GM21717 (cell line): ENCODE measurements around the gene LRRC26.

Experiments
- ATAC-seq: cut with Tn5 transposase; IDR thresholded peaks from one replicate; pipeline ENCODE4 v1.9.1; 2021; ENCODE audit warnings: mild to moderate bottlenecking, moderate library complexity; ENCODE audit not compliant: unreplicated experiment

The LRRC26 gene

DNA sequence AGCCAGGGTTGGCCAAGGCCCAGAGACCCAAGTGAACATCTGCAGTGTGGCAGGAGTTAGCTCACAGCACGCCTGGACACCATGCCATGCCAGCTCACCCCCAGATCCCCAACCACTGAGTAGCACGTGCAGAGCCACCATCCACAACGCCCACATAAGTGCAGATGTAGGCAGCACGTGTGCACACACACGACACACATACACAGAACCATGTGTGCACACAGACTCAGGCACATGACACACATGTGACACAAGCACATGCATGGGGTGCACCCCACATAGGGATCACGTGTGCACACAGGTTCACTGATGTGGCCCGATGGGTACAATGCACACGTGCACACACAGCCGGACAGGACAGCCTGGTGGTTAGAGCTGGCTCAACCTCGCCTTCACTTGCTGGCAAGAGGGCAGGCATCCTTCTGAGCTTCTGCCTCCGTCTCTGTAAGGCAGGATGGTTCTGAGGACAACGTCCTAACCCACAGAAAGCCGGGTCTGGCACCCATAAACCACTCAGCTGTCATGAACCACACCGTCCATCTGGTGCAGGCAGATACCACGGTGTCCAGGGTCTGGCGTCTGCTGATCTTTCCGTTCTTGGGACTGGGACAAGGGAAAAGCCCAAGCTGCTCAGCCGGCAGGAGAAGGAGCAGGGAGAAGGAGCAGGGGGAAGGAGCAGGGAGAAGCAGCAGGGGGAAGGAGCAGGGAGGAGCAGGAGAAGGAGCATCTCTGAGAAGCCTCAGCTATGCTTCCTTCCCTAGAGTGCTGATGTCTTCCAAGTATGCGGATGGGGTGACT is 12.0 kb downstream of the LRRC26 start:
- no peak for ATAC-seq

DNA sequence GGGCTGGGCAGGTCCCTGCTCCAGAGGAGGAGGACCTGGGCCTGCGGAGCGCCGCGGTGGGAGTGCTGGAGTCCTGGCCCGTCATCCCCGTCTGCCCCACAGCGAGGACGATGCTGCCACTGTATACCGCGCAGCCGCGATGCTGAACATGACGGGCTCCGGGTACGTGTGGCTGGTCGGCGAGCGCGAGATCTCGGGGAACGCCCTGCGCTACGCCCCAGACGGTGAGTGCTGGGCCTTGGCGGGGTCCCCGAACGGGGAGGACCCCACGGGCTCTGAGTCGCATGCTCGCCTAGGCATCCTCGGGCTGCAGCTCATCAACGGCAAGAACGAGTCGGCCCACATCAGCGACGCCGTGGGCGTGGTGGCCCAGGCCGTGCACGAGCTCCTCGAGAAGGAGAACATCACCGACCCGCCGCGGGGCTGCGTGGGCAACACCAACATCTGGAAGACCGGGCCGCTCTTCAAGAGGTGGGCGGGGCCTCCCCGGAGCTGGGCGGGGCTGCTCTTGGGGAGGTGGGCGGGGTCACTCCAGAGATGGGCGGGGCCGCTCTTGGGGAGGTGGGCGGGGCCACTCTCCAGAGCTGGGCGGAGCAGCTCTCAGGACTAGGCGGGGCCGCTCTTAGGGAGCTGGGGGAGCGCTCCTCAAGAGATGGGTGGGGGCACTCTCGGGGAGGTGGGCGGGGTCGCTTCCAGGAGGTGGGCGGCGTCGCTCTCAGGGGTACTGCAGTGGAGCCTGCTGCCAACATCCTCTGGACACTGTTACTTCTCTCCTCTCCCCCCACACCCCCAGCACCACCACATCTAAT is 13.1 kb downstream of the LRRC26 start:
- no peak for ATAC-seq

DNA sequence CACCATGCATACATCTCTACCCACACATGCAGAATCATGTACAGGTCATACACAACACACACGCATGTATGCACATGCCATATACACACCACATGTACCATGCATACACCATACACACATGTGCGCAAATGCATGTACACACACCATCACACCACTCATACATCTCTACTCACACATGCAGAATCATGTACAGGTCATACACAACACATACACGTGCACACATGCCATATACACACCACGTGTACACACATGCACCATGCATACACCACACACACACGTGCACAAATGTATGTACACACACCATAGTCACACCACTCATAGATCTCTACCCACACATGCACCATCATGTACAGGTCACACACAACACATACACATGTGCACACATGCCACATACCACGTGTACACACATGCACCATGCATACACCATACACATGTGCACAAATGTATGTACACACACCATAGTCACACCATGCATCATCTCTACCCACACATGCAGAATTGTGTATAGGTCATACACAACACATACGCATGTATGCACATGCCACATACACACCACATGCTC is 16.9 kb downstream of the LRRC26 start:
- ATAC-seq: no peak

DNA sequence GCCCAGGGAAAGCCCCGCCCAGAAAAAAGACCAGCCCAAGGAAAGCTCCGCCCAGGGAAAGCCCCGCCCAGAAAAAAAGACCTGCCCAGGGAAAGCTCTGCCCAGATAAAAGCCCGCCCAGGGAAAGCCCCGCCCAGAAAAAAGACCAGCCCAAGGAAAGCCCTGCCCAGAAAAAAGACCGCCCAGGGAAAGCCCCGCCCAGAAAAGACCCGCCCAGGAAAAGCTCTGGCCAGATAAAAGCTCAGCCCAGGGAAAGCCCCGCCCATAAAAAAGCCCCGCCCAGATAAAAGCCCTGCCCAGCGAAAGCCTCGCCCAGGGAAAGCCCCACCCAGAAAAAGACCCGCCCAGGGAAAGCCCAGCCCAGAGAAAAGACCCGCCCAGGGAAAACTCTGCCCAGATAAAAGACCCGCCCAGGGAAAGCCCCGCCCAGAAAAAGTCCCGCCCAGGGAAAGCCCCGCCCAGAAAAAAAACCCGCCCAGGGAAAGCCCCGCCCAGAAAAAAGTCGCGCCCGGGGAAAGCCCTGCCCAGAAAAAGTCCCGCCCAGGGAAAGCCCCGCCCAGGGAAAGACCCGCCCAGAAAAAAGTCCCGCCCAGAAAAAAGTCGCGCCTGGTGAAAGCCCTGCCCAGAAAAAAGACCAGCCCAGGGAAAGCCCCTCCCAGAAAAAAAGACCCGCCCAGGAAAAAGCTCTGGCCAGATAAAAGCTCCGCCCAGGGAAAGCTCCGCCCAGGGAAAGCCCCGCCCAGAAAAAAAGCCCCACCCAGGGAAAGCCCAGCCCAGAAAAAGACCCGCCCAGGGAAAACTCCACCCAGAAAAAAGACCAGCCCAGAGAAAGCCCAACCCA is 19.0 kb downstream of the LRRC26 start:
- peak; percentile 33 for ATAC-seq

DNA sequence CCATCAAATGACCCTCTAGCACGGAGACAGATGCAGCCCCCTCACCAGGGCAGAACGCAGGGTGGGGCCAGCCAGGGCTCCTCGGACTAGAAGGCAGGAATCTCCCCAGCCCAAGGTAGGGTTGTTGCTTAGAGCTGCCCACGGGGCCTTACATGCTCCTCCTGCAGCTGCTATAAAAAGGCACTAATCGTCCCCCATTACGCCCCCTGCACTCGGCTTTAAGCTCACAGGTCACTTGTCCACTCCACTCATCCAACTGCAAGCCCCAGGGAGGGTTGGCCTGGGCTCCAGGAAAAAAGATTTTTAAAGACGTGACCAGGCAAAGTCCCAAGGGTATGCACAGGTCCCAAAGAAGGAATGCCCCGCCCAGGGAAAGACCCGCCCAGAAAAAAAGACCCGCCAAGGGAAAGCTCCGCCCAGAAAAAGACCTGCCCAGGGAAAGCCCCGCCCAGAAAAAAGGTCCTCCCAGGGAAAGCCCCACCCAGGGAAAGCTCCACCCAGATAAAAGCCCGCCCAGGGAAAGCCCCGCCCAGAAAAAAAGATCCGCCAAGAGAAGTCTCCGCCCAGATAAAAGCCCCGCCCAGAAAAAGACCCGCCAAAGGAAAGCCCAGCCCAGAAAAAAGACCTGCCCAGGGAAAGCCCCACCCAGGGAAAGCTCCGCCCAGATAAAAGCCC is 19.8 kb downstream of the LRRC26 start:
- no peak for ATAC-seq

DNA sequence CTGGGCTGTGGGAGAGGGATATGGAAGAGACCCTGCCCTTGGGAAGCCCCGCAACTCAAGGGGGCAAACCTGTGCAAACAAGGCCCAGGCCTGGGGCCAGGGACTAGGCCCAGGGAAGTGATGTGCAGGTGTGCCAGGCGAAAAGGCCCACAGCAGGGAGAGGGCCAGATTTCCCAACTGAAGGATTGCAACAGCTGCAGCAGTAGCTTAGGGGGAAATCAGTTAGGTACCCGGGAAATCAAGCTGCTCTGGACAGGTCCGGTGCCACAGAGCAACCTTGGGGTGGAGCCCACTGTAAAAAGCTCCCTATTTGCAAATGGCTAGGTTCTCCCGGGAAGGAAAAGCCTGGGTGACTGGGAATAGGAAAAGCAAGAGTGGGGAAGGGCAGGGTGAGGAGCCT is 20.5 kb downstream of the LRRC26 start:
- no peak for ATAC-seq

DNA sequence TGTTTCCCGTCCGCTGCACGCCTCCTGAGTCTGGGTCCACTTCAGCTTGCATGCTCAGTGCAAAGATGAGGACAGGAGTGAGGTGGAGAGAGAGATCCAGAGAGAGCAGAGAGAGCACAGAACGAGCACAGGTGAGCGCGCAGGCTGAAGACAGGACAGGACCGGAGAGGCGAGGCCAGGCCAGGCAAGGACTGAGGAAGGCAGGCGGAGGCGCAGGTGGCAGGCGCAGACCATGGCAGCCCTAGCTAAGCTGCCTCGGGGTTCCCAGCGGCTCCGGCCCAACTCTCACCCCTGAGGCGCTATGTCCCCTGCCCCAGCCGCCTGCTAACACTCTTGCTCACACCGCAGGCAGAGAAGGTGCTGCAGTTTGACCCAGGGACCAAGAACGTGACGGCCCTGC is 21.2 kb downstream of the LRRC26 start:
- ATAC-seq: no peak

DNA sequence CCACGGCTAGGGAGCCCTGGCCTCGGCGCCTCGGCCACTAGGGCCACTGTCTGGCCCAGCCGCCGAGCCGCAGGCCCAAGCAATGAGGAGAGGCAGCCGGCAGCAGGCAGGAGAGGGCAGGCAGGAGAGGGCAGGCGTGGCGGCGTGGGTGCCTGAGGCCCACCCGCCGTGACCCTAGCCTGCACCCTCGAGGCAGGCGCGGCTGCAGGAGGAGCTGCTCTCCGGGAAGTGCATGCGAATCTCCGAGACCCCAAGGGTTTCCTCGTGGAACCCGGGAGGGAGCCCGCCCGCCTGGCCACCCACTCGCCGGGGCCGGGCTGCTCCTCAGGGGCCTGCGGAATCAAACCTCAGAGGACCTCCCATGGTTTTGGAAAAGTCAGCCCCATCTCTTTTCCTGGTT is 21.6 kb downstream of the LRRC26 start:
- no peak for ATAC-seq

DNA sequence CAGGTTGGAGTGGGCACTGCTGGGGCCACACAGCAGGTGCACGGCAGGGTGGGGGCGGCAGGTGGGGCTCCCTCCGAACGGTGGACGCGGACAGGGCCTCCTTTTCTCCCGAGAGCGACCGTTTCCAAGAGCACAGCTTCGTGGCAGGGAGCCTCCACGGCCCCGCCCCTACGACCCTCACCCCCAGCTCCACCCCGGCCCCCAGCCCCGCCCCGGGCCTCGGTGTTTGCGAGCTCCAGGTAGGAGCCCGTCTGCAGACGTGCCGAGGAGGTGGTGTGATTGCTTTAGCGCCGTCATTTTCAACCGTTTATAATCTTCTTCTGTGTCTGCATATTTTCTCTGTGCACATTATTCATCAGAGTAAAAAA is 22.1 kb downstream of the LRRC26 start:
- ATAC-seq: no peak

DNA sequence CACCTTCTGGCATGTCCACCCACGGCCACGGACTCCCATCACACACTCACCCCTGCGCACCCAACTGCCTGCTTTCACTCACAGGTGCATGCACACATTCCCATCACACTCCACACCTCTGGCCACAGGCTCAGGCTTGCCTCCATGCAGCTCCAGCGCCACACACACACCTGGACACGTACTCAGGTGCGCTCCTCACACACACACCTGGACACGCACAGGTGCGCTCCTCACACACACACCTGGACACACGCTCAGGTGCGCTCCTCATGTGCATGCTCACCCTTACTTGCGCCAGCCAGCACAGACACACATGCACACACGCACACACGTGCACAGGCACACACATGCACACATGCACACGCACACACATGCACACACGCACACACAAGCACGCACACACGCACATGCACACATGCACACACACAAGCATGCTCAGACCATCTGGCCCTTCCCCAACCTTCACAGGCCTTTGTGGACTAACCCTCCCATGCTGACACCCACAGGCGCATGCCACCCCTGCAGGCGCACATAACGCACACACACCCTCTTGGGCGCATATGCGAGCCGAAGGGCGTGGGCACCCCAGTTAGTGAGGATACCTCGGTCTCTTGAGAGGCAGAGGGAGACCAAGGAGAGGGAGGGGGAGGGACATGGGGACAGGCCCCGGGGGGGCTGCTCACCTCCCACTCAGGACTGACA is 22.6 kb downstream of the LRRC26 start:
- ATAC-seq: no peak

DNA sequence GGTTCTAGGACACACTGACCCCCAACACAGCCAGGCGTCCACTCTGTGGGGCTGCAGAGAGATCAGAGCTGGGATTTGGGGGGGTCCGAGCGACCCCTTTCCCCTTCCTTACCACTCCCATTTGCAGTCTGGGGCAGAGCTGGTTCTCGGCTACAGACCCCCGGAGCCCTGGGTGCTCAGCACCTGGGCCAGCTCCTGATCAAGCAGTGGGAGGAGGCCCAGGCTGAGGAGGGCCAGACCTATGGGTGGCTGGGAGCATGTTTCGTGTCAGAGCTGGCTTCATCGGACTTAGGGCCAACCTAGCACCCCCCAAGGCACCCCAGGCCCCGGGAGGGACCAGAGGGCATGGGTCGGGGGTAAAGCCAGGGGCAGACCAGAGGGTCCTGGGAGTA is 23.3 kb downstream of the LRRC26 start:
- ATAC-seq: no peak

DNA sequence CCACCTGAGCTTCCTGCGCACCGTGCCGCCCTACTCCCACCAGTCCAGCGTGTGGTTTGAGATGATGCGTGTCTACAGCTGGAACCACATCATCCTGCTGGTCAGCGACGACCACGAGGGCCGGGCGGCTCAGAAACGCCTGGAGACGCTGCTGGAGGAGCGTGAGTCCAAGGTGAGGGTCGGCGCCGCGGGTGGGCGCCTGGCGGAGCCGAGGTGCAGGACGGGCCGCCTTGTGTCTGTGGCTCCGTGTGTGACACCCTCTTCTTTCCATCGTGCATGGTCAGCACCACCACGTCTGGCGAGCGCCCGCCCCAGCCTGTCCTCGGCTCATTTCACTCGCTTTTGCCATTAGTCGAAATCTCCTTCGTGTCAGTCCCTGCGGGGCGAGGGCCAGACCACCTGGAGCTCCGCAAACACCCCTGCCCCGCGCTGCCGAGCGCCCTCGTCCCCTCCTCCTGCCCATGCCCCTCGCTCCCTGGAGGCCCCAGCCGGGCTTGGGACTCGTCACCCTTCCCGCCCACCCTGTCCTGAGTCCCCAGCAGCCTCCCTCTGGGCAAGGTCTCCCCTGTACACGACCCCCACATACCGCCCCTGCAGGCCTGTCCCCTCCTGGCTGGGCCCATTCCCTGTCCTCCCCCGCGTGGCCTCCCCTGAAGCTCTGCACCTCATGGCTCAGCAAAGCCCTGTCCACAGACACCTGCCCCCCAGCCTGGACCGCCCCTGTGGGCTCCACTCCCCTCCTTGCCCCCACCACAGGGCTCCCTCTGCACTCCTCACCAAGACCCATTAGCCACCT is 23.9 kb downstream of the LRRC26 start:
- ATAC-seq: no peak

DNA sequence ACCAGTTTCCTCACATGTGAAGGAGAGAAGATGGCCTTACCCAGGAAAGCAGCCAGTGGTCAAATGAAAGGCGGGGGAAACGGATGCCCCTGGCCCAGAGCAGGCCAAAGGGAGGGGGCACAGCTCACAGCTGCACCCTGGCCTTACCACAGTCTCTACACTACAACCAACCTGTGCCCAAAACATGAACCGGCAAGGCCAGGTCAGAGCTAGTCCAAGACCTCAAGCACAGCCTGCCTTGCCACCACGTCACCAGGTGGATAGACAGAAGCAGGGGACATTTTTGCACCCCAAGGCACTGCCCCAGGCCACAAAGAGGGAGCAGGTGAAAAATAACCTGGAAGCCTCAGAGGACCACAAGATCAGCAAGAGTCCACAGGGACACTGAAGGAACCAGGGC is 26.4 kb downstream of the LRRC26 start:
- no peak for ATAC-seq

DNA sequence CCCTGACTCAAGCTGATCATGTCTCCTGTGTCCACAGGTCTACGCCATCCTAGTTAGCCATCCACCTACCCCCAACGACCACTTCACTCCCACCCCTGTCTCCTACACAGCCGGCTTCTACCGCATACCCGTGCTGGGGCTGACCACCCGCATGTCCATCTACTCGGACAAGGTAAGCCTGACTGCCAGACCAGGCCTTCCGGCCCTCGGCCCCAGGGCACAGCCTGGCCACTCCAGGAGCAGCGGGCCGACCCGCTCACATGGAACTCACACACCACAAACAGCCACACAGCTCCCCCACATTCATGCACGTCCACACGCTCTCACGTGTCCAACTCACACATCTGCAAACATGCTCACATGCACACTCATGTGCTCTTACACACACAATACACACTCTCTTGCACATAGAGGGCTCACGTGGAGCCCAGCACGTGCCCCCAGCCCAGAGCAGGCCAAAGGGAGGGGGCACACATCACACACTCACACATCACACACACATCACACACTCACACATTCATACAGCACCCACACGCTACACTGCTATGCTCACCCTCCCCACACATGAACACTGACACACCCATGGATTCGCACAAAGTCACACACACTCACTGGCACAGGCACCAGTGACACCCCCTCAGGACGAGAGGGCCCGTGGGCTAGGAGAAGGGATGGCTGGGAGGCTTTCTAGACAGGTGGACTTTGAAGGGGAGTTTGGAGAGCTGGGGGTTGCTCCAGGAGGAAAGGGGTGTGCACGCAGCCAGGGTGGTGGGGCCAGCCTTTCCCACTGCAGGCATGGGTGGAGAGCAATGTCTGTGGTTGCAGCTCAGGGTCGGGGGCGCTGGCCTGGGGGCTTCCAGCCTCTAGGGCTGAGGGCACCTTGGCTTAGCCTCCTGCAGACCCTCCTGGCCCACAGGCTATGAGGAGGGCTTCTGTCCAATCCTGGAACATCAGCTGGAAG is 27.6 kb downstream of the LRRC26 start:
- no peak for ATAC-seq

DNA sequence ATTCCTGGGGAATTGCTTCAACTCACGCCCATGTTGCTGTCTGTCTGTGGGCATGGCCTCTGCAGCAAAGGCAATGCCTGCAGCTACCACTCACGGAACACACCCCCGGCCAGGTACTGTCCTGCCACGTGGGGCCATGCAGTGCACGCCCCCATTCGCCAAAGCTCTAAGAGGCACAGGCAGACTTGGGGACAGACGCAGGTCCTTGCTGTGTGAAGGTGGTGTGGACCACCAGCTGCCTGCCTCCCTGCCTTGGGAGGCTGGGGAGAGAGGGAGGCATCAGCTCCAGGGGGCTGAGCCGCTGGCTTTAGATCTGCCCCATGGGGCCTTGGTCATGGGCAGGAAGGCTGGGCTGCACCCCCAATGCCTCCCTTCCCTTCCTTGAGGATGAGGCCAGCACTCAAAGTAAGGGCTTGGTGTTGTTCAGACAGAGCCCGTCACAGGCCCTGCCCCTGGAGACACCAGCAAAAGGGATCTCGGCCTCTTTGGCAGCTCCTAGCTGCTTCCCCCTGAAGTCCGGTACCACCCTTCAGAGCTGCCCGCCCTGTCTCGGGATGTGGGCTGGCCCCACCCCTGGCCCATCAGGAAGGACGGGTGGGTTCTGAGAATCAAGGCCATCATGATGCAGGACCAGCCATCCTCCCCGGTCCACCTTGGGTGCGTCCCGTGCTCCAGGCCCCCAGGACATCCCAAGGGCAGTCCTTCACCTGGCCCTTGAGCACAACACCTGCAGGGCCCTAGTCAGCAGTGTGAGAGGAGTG is 28.6 kb downstream of the LRRC26 start:
- no peak for ATAC-seq

DNA sequence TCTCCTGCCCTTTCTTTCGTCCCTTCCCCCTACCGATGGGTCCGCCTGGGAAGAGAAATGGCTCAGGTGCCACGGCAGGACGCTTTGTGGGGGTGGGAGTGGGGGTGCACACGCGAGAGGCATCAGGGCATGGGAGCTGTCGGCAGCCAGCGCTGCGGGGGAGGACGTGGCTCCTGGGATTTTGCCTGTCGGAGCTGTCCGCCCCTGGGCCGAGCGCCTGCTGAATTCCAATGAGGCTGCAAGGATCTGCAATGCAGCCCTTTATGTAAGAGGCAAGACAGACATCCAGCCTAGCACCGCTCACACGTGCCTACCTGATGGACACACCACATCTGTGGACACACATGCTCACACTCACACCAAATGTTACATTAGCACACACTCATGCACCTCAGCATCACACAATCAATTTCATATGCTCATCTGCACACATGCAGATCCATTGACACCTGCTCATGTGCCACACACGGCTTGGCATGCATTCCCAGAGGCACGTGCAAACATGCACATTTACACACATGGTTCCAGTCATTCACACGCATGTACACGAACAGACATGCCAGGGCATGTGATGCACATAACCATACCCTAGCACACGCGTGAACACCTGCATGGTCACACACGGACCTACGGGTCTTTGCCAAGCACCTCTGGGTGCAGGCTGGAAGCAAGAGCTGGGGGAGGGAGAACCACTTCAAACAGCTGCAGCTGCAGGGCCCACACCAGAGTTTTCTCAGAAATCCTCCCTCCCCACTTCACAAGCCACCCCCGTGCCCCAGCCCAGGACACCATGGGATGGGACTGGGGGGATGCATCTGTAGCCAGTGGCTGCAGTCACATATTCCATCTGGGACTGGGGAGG is 29.5 kb downstream of the LRRC26 start:
- ATAC-seq: no peak
